Stimulated activated CD8-positive, alpha-beta memory T cell treated with anti-CD3 and anti-CD28 coated beads, Interleukin-4, amount 100 ng/mL, for 1 hour (primary cell): ENCODE measurements around the gene PRXL2C.
"Not testable (repeated sequence)": the region's sequence is repeated elsewhere in the genome, so short reads cannot be mapped to it uniquely, and the experiment has no call there.

Source experiments
- DNase-seq, 2 donors: peaks; one replicate each; pipeline ENCODE4 v3.0.0-alpha.2; 2020; ENCODE audit warnings: low read depth in 2 of 2, low spot score in 1 of 2

The PRXL2C gene

GRCh38 chr9:96649620-96650324 lies 5.3 kb downstream of the PRXL2C start:
- DNase-seq, result no peak

- DNase-seq, result no peak
Observed at GRCh38 chr9:96646081-96646991, 8.8 kb downstream of the PRXL2C start.

- DNase-seq, result no peak
Observed at GRCh38 chr9:96644137-96644536, 11.0 kb downstream of the PRXL2C start.

- no peak for DNase-seq
Observed at GRCh38 chr9:96641514-96641913, 13.6 kb downstream of the PRXL2C start.

- no peak for DNase-seq
Observed at GRCh38 chr9:96638606-96639364, 16.3 kb downstream of the PRXL2C start.

- no peak for DNase-seq
Observed at GRCh38 chr9:96636368-96636767, 18.7 kb downstream of the PRXL2C start.

- not testable (repeated sequence) for DNase-seq
Observed at GRCh38 chr9:96633579-96633978, 21.5 kb downstream of the PRXL2C start.

GRCh38 chr9:96626912-96627311 lies 28.2 kb downstream of the PRXL2C start:
- no peak for DNase-seq

- no peak for DNase-seq
Observed at GRCh38 chr9:96621618-96622017, 33.5 kb downstream of the PRXL2C start.

- DNase-seq, result no peak
Observed at GRCh38 chr9:96620832-96621269, 34.3 kb downstream of the PRXL2C start.

- no peak for DNase-seq
Observed at GRCh38 chr9:96620181-96620514, 35.0 kb downstream of the PRXL2C start.

GRCh38 chr9:96619491-96620180 lies 35.5 kb downstream of the PRXL2C start, which contains the start of gene CDC14B:
TSS of gene CDC14B (minus strand) at chr9:96619843. CDS start at chr9:96619378, 465 bp downstream.
- peak; percentile 22 to 26 for DNase-seq

- no peak for DNase-seq
Observed at GRCh38 chr9:96619124-96619465, 36.0 kb downstream of the PRXL2C start.

- DNase-seq, result no peak
Observed at GRCh38 chr9:96618209-96619123, 36.7 kb downstream of the PRXL2C start.

- DNase-seq, result no peak
Observed at GRCh38 chr9:96617439-96618185, 37.5 kb downstream of the PRXL2C start.

GRCh38 chr9:96616817-96617438 lies 38.2 kb downstream of the PRXL2C start:
- no peak for DNase-seq

- DNase-seq, result no peak
Observed at GRCh38 chr9:96615411-96615810, 39.7 kb downstream of the PRXL2C start.

GRCh38 chr9:96614664-96615063 lies 40.5 kb downstream of the PRXL2C start:
- DNase-seq, result not testable (repeated sequence)
